ENCODE measurements around the gene ALDH5A1.

The ALDH5A1 gene

DNA sequence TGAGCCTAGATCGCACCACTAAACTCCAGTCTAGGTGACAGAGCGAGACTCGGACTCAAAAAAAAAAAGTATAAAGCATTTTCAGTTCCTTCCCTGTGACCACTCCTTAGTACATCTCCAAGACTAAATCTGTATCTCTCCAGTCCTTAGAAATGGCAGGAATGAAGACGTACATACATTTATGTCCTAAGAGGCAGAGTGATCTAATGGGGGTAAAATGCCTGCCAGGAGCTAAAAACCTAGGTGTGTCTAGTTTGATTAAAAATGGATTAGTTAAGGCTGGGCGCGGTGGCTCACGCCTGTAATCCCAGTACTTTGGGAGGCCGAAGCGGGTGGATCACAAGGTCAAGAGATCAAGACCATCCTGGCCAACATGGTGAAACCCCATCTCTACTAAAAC is 70.4 kb downstream of the ALDH5A1 start:
- no peak for DNase-seq

DNA sequence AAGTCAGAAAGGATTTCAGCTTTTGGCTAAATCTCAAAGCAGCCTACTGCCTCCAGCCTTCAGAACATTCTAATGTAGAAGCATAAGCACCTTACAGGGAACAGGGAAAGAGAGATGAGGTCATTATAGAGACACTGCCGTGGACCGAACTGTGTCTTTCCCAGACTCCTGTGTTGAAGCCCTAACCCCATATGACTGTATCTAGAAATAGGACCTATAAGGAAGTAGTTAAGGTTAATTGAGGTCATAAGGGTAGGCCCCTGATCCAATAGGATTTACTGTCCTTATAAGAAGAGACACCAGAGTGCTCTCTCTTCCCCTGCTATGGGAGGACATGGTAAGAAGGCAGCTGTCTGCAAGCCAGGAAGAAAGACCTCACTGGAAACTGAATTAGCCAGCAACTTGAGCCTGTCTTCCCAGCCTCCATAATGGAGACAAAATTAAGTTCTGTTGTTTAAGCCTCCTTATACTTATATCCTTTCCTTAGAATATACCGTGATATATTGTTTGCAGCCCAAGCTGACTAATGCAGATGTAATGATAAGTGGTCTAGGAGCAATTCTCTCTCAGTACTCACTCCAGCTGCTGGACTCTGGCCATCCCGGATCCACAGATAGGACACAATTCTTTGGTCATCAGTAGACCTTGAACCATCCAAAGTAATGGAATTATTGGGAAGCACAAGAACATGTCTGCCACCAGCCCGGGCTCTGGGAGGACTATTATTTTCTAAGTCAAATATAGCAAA is 71.4 kb downstream of the ALDH5A1 start:
- DNase-seq = no peak

DNA sequence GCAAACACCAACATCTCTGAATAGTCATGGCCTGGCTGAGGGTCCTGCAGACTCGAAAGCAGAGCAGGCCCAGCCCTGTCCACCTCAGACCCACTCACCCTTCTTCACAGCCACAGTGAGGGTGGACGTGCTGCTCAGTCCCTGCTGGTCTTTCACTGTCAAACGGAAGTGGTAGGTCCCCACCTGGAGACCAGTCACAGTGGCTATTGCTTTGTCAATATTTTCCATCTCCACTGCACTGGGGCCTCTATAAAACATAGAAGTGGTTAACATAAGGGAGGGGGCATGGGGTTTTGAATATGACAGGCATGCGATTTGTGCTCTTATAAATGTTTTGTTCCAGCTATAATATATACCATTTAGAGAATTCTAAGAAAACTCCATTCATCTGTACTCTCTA is 73.9 kb downstream of the ALDH5A1 start:
- DNase-seq = no peak

DNA sequence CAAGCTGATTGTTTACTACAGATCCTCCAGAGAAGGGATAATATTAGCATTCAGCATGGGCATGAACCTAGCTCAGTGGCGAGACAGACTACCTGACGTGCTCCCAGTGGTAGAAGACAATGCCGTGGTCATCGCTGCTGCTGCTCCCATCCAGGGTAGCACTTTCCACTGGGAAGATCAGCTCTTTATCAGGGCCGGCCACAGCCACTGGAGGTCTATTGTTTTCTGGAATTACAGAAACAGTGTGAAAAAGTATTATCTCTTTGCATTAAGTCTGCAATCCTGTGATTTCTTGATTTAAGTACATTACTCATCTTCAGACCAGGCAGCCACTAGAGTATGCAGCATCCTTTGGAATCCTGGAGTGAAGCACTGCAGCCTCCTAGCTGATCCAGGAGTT is 75.0 kb downstream of the ALDH5A1 start:
- no peak for DNase-seq

DNA sequence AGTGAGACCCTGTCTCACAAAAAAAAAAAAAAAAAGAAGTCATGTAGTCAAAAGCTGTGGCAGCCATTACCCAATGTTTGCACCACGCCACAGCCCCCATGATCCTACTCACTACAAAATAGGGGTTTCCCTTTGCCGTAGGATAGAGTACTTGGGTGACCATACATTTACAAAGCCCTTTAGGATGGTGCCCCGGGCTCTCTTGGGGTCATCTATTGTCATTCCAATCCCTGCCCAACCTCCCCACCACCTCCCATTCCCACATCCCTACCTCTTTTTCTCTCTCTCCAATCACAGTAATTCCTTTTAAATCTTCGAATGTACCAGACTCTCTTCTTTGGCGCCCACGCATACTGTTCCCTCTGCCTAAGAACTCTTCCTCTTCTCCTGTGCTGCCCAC is 76.6 kb downstream of the ALDH5A1 start:
- no peak for DNase-seq

DNA sequence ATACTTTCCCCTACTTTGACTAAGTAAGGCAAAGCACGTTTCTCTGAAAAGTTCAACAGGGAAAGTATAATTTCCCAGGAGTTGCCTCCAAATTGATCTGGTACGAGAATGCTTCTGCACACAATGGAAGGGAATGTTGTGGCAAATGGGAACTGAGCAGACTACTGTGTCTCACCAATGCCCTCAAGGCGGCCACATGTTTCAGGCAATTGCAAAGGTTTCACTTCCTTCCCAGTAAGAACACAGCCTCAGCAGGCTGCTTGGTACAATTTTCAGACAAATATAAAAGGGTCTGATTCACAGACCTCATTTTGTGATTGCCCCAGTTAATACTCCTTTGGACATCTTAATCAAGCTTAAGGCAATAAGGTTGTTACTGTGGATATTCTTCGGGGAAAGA is 80.0 kb downstream of the ALDH5A1 start:
- peak in 1 of 56 donors; percentile 6 for DNase-seq

DNA sequence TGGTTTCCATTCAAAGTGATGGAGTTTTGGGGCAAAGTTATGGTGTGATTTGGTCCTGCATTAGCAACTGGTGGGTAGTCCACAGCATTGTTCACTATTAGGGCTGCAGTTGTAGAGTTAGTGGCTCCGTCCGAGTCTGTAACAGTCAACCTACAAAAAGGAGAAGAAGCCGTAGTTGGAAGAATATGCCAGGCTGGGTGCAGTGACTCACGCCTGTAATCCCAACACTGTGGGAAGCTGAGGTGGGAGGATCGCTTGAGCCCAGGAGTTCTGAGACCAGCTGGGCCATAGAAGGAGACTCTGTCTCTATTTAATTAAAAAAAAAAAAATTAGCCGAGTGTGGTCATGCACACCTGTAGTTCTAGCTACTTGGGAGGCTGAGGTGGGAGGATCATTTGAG is 81.7 kb downstream of the ALDH5A1 start:
- DNase-seq = no peak

DNA sequence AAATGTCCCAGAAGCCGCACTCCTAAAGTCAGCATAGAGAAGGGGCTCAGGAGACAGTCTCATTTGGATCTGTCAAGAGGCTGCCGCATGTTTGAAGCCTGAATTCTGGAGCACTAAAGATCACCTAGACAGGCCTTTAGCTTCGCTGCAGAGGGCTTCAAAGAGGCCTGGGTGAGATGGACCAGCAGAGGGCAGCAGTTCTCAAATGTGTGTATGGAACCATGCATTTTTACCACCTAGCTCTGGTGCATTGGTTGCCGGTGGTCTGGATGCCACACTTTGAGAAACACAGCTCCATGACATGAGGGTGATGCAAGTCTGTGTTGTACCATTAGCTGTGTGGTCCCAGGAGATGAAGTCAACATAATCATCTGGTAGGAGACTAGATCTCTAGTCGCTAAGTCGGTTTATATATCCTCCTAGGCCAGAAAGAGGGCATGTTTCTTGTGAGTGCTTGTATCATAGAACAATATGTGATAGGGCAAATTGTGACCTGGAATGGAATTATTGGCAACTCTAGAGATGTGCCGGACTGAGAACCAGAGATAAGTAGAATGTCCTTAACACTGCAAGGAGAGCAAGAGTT is 86.4 kb downstream of the ALDH5A1 start:
- peak in 48 of 56 donors; percentile 4 to 88 (median 36) for DNase-seq

DNA sequence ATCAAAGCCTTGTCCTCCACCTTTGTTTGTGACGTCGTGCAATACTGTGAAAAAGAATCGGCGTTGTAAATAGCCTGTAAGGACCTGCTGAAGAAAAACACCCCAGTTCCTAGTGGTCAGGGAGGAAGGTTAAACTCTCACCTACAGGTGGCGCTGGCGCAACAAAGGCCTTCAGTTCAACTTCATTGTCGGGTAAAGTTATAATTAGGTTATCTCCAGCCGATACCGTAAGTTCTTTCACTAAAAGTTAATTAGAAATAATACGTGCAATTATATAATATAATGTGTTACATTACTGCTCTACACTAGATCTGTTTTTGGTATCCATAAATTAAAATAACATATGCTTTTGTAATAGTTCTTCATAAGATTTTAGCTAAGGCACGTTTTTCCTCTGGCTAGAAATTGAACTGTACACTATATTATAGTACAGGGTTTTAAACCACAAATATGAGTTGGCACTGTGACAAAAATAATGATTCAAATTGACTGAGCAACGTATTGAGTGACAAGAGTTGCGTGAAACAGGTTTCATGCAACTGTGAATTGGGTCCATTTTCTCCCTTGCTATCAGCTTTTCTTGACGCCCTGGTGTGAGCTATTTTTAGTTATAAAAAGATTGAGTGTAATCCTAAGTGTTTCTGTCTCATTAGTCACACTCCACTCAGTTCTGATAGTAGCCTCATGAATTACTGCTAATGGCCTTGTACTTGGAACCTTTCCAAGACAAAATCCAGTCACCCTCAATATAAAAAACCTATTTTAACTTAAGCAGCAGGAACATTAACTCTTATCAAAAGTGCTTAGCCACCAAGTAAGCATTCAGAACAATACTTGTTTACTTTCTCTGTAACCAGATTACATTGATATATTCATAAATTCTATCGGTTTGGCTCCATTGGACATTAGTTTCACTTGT is 89.0 kb downstream of the ALDH5A1 start:
- DNase-seq = peak in 44 of 56 donors; percentile 1 to 85 (median 37)

DNA sequence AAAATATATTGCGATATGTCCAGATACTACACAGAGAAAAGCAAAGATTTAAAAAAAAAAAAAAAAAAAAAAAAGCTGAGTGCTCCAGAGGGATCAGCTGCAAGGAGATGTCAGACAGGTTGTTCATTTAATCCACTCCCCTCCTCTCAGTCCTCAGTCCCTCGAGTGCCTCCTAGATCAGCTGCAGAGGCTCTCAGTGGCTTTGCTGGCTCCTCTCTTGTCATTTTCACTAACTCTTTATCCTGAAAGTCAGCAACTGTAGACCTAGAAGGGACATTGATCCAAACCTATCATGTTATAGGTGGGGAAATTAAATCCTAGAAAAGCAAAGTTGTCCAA is 89.6 kb downstream of the ALDH5A1 start:
- no peak for DNase-seq

All from nucleus accumbens (tissue), 56 donors.